Epidermal melanocyte (primary cell): ENCODE measurements around the gene CTCF.

Experiments used
- DNase-seq: peaks from one replicate; pipeline ENCODE4 v3.0.0; 2011; ENCODE audit warnings: low spot score; ENCODE audit not compliant: insufficient read length

The CTCF gene

DNA sequence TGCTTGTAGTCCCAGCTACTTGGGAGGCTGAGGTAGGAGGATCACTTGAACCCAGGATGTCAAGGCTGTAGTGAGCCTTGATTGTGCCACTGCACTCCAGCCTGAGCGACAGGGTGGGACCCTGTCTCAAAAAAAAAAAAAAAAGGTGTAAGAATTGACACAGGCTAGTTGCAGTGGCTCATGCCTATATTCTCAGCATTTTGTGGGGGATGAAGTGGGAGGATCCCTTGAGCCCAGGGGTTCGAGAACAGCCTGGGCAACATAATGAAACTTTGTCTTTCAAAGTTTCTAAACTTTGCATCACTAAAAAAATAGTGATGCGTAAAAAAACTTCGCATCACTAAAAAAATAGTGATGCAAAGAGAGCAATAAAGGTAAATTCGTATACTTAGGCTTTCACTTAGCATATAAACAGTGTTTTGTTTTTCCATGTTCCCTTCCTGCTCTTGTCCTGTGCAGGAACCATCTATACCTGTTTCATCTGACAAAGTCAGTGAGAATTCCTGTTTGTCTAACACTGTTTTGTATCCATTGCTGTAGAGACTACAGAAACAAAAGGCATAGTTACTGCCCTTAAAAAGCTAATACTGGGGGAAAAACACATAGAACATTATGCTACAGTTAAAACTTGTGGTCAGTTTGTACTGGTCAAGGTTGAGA lies 32.1 kb downstream of the CTCF start:
- no peak for DNase-seq

DNA sequence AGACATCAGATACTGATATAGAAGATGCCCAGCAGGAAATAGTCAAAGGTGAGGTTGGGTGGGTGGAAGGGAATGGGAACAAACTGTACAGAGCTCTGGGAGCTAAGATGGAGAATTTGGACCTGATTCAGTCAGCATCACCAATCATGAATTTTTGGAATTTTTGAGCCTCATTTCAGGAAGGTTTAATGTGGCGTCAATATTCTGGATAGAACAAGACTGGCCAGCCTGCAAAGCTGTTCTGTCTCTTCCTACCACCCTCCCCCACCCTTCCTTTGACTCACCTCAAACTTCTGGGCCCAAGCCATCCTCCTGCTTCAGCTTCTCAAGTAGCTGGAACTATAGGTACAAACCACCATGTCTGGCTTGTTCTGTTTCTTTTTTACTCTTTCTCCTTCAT lies 32.6 kb downstream of the CTCF start:
- no peak for DNase-seq

DNA sequence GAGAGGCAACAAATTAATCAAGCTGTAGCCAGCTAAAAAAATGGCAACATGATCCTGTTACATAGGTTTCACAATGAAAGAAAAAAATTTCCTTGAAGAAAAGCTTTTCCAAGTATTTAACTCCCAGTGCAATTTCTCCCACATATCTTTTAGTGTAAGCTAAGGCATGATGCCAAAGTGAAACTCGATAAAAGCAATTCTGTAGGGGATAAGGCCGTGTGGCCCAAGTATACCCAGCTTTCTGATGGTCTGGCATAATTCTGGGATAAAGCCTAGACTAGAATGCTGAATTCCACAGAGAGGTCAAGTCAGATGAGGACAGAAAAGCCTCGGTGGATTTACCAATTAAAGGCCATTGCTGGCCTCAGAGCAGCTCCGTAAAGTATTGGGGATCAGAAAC lies 36.2 kb downstream of the CTCF start:
- no peak for DNase-seq

- DNase-seq: no peak
Observed at GRCh38 chr16:67605641-67606040, 43.3 kb downstream of the CTCF start.

DNA sequence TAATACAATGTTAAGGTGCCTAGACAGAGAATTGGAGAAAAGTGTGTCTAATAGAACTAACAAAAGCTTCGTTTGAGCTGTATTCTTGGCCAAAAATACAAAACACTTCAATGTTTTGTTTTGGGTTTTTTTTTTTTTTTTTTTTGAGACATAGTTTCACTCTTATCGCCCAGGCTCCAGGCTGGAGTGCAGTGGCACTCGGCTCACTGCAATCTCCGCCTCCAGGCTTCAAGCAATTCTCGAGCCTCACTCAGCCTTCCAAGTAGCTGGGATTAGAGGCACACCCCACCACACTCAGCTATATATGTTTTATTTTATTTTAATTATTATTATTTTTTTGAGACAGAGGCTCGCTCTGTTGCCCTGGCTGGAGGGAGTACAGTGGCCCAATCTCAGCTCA lies 44.3 kb downstream of the CTCF start:
- DNase-seq: no peak

GRCh38 chr16:67608364-67608763 lies 46.0 kb downstream of the CTCF start:
- DNase-seq: no peak

DNA sequence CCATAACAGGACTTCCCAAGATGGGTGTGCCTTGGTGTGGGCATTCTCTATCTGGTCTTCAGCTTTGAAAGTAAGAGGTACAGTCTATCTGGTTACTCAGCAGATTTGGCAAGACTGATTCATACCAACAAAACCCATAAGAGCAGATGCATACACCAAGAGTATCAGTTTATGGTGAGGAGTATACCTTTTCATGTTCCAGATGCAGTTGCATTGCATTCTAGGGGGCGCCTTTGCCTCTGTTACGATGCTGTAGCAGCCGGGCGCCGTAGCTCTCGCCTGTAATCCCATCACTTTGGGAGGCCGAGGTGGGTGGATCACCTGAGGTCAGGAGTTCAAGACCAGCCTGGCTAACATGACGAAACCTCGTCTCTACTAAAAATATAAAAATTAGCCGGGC lies 51.5 kb downstream of the CTCF start:
- no peak for DNase-seq

DNA sequence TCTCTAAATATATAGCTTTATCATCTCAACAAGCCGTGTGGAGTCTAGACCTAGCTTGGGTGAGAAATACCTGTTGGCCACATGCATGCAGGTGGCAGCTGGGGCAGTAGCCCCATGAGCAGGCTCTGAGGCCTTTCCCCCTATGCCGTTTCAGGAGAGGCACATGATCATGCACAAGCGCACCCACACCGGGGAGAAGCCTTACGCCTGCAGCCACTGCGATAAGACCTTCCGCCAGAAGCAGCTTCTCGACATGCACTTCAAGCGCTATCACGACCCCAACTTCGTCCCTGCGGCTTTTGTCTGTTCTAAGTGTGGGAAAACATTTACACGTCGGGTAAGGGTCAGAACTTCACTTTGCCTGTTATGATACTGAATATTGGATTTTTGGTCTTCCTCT lies 65.9 kb downstream of the CTCF start:
- no peak for DNase-seq

DNA sequence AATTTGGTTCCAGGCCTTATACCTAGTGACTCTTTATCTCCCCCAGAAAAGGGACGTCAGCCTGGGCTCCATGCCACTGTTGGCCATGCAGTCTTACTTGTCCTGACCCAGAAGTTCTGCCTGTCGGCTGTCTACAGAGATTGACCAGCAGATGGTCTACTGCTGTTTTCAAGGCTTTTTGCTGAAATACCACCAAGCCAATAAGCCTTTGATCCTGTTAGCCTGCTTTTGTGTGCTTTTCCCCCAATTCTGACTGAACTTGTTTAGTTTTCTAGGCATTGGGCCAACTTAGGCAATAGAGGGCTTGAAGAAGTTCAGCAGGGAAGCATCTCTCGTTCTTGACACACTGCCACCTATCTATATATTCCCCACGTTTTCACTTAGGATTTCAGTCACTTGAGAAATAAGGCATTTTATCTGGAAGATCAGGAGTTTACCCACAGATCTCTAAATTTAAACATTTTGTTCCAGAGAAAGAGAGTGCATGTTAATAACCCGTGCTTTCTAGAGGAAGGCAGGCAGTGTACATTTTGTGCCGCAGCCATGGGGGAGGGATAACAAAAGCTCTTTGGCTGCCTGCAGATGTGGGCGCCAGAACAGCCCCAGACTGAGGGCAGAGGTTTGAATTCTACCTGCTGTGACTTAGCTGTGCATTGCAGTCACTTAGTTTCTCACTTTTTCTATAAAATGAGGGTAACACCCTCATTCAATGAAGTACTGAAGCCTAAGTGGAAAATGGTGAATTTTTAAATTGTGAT lies 70.3 kb downstream of the CTCF start:
- no peak for DNase-seq

GRCh38 chr16:67636713-67637112 lies 74.4 kb downstream of the CTCF start:
- no peak for DNase-seq

GRCh38 chr16:67637625-67638024 lies 75.3 kb downstream of the CTCF start:
- DNase-seq: no peak

DNA sequence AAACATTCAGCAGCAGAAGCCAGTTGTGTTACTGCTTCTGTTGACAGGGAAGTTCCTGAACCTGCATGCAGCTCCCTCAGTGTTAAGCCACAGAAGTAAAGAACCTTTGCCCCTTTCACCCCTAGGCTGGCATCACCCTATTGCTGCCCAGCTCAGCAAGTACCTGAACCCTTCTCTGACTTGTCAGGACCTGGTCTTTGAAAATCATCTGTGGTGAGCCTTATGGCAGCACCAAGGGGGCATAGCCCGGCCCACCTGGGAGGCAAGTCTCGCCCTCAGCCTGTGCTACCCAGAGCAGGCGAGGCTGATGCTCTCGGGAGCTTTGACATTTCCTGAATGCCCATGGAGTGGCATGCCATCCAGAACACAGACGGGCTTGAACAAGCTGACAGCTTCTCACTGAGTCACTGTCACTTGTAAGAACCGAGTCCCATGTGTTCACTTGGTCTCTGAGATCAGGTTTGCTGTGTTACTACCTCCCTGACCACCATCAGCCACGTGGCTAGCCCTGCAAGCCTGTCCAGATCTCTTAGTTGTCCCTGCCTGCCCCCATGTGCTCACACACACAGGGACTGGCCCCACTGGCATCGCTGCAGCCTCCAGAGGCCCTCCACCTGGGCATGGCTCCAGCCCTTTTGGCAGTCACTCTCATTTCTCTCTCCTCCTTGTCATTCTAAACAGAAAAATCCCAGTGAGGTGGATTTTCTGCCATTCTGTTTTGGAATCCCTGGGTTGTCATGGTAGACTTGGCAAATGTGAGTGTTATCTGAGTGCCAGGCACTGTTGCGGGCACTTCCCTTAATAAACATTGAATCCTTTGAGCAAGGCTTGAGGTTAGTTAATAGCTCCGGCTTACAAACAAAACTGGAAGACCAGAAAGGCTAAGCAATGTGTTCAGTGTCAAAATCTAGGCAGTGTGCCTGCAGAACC lies 79.7 kb downstream of the CTCF start:
- peak; percentile 16 for DNase-seq

GRCh38 chr16:67644038-67644437 lies 81.7 kb downstream of the CTCF start:
- no peak for DNase-seq

DNA sequence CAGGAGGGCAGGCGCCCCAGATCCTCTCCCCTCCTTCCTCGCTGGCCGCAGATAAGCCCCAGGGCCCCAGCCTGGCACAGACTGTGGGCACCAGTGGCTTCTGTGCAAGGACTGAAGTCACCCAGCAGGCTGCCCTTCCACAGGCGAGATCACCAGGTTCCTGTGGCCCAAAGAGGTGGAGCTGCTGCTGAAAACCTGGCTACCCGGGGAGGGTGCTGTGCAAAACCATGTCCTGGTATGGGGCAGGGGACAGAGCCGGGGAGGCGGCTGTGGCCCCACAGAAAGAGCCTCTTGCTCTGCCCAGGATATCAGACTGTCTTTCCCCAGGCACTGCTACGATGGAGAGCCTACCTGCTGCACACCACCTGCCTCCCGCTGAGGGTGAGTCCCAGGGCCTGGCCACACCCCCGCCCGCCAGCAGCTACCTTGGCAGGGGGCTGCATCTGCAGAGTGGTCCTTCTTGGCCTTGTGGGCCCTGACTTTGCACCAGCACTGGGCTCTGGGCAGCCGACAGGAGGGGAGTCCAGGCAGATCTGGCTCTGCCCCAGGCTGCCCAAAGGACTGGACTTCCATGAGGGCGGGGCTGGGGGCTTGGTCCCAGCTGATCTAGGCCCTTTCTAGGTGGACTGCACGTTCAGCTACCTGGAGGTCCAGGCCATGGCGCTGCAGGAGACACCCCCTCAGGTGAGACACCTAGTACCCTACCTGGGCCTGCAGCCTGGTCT lies 83.2 kb downstream of the CTCF start:
- DNase-seq: peak; percentile 9

DNA sequence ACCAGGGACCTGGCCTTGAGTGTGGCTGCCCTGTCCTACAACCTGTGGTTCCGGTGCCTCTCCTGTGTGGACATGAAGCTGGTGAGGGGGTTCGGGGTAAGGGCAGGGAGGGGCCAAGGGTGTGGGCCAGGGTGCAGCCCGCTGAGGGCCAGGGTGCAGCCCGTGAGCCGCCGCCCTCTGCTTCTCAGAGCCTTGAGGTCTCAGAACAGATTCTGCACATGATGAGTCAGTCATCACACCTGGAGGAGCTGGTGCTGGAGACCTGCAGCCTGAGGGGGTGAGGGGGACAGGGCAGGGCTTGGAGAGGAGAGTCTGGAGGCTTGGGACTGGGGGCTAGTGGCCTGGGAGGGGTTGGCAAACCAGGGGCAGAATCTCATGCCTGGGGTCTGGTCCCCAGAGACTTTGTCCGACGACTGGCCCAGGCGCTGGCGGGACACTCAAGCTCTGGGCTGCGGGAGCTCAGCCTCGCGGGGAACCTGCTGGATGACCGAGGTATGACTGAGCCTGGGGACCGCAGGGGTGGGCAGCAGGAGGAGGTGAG lies 84.9 kb downstream of the CTCF start:
- DNase-seq: peak; percentile 12

DNA sequence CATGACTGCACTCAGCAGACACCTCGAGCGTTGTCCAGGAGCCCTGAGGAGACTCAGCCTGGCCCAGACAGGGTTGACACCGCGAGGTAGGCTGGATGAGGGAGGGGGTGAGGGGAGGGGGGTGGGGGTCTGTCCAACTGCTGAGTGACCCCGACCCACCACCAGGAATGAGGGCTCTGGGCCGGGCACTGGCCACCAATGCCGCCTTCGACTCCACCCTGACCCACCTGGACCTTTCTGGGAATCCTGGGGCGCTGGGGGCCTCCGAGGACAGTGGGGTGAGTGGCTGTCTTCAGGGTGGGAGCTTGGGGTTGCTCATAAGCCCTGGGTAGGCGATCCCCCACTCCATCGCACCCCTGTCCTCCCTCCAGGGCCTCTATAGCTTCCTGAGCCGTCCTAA lies 85.4 kb downstream of the CTCF start:
- DNase-seq: no peak

DNA sequence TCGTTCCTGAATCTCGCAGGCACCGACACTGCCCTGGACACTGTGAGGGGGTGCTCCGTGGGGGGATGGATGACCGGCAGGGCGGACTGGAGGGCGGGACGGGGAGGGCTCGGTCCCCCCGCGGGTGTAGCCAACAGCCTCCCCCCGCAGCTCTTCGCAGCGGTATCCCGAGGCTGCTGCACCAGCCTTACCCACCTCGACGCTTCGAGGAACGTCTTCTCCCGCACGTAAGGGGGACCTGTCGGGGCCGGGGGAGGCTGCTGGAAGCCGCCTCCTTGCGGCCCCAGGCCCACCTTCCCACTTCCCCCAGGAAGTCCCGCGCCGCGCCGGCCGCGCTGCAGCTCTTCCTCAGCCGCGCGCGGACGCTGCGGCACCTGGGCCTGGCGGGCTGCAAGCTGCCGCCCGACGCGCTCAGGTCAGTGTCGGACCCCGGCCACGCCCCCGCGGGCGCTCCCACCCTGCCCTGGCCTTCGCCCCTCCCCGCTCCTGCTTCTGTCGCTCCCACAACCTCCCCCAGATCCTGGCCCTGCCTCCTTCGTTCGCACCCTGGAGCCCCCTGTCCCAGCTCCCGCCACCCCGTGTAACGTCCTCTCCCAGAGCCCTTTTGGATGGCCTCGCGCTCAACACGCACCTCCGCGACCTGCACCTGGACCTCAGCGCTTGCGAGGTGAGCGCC lies 85.9 kb downstream of the CTCF start:
- peak; percentile 15 for DNase-seq

- no peak for DNase-seq
Observed at GRCh38 chr16:67648764-67649407, 86.6 kb downstream of the CTCF start.

DNA sequence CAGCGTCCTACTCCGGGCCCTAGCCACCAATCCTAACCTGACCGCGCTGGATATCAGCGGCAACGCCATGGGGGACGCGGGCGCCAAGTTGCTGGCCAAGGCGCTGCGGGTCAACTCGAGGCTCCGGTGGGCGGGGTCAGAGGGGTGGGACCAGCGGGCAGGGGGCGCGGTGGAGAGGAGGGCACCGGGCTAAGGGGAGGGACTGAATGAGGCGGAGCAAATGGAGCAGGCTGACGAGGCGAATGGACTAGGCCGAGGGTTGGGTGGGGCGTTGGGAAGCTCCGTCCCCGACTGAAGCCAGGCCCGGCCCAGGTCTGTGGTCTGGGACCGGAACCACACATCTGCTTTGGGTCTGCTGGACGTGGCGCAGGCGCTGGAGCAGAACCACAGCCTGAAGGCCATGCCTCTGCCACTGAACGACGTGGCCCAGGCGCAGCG lies 87.2 kb downstream of the CTCF start:
- no peak for DNase-seq

DNA sequence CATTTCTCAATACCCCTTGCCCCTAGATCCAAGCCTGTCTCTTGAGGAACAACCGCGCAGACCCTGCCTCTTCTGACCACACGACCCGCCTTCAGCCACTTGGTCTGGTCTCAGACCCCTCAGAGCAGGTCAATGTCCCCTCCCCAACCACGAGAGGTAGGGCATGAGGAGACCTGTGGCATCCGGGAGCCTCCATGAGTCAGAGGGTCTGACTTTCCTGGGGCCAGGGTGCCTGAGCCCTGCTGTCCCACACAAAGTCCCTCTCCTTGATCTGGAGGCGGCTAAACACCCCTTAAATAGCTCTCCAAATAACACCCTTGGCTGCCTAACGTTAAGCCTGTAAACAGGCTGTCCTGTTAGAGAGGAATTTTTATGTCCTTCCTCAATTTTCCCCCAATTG lies 87.7 kb downstream of the CTCF start:
- DNase-seq: no peak
